GM21825 (cell line): Measurements from ENCODE around the gene TTLL8.
"Not testable (repeated sequence)": the region's sequence is repeated elsewhere in the genome, so short reads cannot be mapped to it uniquely, and the experiment has no call there.

Source experiments
- ATAC-seq: cut with Tn5 transposase; IDR thresholded peaks from one replicate; pipeline ENCODE4 v1.9.1; 2021; ENCODE audit warnings: mild to moderate bottlenecking, moderate library complexity; ENCODE audit not compliant: unreplicated experiment

The TTLL8 gene

DNA sequence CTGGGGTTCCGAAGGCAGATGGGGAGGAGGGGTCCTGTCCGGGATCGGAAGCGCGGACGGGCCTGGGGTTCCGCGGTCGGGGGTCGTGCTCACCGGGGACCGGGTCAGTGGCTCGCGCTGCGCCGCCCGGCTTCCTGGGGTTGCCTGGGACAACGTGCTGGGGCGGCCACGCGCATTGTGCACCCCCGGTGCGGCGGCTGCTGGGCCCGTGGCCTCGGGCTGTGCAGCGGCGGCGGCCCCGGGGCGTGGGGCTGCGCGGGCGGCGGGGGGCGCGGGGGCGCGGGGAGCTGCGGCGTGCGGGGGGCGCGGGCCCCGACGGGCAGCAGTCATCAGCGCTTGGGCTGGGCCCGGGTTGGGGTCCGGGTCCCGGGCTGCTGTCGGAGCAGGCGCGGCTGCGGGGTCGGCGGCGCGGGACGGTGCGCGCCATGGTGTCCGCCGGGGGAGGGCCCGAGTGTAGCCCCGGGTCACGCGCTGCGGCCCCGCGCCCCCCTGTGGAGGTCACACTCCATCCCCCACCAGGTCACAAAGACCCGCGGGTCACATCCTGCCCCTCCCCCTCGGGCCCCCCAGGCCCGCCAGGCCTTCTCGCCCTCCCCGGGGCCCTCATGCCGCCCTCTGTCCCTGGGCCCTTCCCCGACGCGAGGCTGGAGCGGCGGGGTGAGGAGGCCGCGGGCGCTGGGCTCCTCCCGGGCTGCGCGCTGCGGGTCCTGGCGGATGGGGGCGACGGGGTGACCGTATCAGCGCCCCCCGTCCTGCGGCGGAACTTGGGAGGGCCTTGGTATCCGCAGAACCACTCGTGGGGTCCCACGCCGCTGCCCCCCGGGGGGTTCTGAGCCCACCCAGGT, at the start of gene TTLL8:
TTLL8 (minus strand) TSS at position 238 of the 845 bp plus-strand sequence.
- ATAC-seq: no peak

DNA sequence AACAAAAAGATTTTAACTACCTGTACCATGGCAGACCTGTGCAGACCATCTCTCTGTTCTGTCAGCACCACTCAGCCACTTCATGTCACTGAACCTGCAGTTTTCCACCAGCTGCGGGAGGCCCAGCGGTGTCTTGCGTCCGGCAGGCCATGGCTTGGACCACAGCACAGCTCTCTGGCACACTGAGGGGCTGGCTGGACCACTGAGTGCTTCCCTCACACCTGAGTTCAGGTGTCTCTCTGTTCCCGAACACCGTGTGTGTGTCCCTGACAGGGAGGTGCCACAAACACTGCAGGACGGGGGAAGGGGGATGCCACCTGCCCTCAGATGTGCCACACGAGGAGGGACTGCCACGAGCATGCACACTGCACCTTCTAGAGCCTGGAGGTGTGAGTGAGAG, 49.4 kb upstream of the TTLL8 start:
- ATAC-seq: no peak

- no peak for ATAC-seq
Measured at GRCh38 chr22:50105208-50106100, 47.4 kb upstream of the TTLL8 start.

- ATAC-seq: no peak
Measured at GRCh38 chr22:50104141-50104544, 46.0 kb upstream of the TTLL8 start.

DNA sequence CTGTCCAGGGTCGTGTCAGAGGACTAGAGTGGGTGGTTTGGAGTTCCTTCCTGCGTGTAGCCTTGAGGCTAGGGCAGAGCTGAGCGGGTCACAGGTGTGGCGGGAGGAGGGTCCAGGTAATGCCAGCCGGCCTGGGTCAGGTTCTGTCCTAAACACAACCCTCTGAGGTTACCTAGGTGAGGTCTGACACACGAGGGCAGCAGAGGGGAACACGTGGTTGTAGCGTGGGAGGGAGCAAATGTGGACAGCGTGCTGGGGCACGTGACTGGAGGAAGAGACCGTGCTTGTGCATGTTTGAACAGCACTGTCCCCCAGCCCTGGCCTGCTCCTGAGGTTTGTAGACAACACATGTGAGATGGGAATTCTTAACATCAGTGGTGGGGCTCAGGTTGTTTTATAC, 44.8 kb upstream of the TTLL8 start:
- ATAC-seq: no peak

- no peak for ATAC-seq
Measured at GRCh38 chr22:50101870-50102565, 43.9 kb upstream of the TTLL8 start.

DNA sequence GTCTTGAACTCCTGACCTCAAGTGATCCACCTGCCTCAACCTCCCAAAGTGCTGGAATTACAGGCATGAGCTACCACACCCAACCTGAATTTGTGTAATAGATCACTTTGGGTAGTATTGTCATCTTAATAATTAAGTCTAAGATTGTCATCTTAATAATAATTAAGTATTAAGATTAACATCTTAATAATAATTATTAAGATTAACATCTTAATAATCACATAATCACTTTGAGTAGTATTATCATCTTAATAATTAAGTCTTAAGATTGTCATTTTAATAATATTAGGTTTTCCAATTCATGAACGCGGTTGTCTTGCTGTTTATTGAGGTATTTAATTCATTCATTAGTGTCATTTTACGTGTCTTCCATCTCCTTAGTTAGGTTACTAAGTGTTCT, 40.0 kb upstream of the TTLL8 start:
- no peak for ATAC-seq

DNA sequence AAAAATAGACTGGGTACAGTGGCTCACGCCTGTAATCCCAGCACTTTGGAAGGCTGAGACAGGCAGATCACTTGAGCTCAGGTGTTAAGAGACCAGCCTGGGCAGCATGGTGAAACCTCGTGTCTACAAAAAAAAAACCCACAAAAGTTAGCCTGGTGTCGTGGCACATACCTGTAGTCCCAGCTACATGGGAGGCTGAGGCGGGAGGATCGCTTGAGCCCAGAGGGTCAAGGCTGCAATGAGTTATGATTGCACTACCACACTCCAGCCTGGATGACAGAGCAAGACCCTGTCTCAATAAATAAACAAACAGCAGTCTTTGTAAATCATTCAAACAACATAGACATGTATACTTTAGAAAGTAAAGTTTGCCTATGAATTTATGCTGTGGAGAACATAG, 34.2 kb upstream of the TTLL8 start:
- ATAC-seq: no peak

DNA sequence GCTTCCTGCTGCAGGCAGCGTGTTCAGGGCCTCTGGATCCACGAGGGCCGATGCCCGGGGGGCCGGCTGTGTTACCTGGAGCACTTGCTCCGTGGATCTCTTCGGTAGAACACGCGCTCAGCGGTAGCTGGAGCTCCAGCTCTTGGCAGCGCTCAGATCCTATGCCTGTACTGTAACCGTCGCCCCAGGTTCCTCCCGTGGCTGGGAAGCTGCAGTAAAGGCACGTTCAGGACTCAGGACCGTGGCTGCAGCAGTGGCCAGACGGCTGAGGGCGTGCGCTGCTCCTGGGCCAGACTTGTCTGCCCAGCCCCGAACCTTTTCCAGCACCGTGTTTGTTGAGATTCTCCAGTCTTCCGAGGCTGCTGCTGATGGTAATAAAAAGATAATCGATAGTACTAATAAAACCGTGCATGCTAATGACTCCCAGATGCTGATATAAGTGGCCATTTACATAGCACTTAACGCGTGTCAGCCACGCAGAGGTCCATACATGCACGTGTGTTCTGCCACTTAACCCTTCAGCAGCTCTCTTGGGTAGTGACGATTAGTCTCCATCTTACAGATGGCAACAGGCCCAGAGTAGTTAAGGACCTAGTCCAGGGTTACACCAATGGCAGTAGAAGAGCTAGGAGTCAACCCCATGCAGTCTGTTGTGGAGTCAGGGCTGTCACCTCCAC, 33.1 kb upstream of the TTLL8 start:
- ATAC-seq: no peak

- no peak for ATAC-seq
Measured at GRCh38 chr22:50090412-50090714, 32.3 kb upstream of the TTLL8 start.

- ATAC-seq: no peak
Measured at GRCh38 chr22:50089682-50090411, 31.7 kb upstream of the TTLL8 start, which contains the start of gene MOV10L1. Gene MOV10L1, plus strand, starts transcription at chr22:50090006. Its CDS starts 83 bp downstream, at chr22:50090089.

DNA sequence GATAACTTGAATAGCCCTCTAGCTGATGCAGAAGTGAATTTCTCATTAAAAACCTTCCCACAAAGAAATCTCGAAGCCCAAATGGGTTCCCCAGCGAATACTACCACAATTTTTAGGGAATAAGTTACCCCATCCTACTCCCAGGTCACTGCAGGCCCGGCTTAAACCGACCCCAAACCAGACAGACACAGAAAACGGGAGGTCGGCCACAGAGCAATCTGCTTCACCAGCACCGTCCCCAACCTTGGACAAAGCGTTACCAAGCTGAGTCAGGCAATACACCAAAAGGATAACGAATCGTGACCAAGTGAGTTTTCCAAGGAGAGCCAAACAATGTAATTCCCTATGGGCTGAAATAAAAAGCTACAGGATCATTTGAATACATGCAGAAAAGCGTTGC, 31.1 kb upstream of the TTLL8 start:
- no peak for ATAC-seq

- no peak for ATAC-seq
Measured at GRCh38 chr22:50088096-50088495, 30.0 kb upstream of the TTLL8 start.

- ATAC-seq: no peak
Measured at GRCh38 chr22:50087646-50088045, 29.5 kb upstream of the TTLL8 start.

GRCh38 chr22:50086975-50087374, 28.9 kb upstream of the TTLL8 start:
- ATAC-seq: not testable (repeated sequence)

DNA sequence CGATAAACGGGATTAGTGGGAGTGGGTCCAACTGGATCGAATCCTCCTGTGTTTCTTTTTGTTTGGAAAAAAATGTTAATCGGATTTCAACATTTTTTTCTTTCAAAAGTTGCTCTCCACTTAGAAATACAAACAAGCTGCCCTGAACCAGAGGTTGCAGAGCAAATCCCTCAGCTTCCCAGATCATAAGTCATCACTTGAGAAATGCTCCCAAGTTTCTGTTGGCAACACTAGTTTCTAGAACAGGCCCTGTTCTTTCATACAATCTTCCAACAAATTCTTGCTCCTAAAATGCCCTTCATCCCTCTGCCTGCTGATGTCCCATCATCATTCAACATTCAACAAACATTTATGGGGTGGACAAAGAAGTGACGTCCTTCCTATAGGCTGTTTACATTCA, 28.4 kb upstream of the TTLL8 start:
- ATAC-seq: no peak

DNA sequence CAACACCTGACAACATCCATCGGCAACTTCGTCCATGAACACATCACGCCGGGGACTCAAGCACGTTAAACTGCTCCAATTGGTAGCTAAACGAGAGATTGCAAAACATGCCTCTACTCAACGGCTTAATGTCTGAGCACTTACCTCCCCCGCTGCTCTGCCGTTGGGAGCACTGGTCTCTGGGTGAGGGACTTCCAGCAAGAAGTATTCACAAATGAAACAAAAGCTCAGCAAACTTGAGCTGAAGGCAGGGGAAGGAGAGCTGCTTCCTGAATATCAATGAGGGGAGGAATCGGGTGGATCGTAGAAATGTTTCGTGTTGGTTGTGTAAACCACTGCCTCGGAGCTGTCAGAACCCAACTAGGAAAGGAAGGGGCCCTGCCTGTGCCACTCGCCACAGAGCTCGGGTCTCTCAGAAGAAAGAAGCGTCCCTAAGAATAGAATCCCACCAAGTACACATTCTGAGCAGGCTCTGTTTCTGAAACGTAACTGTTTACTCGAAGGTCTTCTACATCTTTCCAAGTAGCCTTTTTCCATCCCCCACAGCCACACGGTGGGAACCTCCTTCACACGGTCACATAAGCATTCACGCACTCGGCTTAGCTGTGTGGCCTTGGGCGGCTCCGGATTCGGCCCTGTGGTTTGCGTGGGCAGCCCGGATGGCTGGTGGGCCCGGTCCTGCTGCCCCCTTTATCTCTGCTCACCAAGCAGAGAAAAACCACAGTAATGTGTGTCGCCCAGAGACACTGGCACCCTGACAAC, 27.3 kb upstream of the TTLL8 start, which contains the start of gene MLC1:
MLC1 (minus strand) TSS at position 216 of the 762 bp plus-strand sequence. CDS start 524 bp downstream, outside the sequence.
- no peak for ATAC-seq

DNA sequence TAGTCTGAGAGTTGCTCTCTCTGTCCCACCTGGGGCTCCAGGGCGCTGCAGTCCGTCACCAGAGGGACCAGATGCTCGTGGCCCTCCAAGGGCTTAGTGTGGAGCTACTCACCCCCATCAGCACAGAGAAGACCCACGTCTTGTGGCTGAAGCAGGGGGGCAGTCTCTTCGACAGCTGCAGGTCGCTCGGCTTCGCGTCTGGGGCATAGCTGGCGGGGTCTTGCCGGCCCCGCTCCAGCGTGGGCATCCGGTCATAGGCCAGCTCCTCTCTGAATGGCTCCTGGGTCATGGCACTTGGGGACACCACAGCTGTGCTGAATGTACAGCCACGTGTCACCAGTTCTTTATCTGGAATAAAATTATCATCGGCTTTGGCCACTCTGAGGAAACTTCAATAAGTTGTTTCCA, 26.5 kb upstream of the TTLL8 start:
- no peak for ATAC-seq

- no peak for ATAC-seq
Measured at GRCh38 chr22:50084080-50084477, 26.0 kb upstream of the TTLL8 start.
